ENCODE data around the gene CEL. TPM values are rescaled to one million over a fixed set of nuclear protein-coding genes. Genes with fewer than 3 reads are reported as not detected.

Gene CEL
- total RNA-seq, 1 experiment from 2014 or later: 3.6 TPM

- no peak overlapping the region for H3K56ac ChIP-seq (ENCODE audit: insufficient read length, low read depth, low read length)
- no peak overlapping the region for H3K18ac ChIP-seq (ENCODE audit: insufficient read length, low read depth, low read length)
- Mint-ChIP-seq H3K27me3 (ENCODE audit: low read depth) (peaks cover 10% of the 10 kb centered on the region), H3K4me3 (no peak overlapping the region), H3K4me1 (peaks cover 19% of the 10 kb centered on the region in 2 experiments), H3K36me3 (ENCODE audit: insufficient read depth in 1 of 3, low read depth in 3 of 3) (peaks cover 0 to 2% (median 0%) of the 10 kb centered on the region in 3 experiments; a peak in 2 of 7 replicates), H3K9me3 (no peaks in the 10 kb centered on the region), H3K27ac (no peak overlapping the region)
- H2BK12ac ChIP-seq (ENCODE audit: insufficient read length, low read depth, low read length): no peak overlapping the region
- no peak overlapping the region for H4K91ac ChIP-seq (ENCODE audit: insufficient read length, low read depth, low read length)
- no CpG with 5 or more reads among the region's 14 CpGs for WGBS (ENCODE audit: extremely low coverage, insufficient read length, low lambda C conversion rate)
- H2AFZ ChIP-seq (ENCODE audit: low read length): no peak overlapping the region
- no peak overlapping the region for H2BK120ac ChIP-seq (ENCODE audit: low read depth, low read length, poor library complexity, severe bottlenecking)
- H4K20me1 ChIP-seq (ENCODE audit: control insufficient read depth, insufficient read depth, insufficient read length): no peaks in the 10 kb centered on the region
- no peak overlapping the region for H2BK5ac ChIP-seq (ENCODE audit: insufficient read length, low read length)
- TF ChIP-seq CTCF (conservative IDR thresholded peaks at IDR 0.05): no peak
- no peak overlapping the region for H4K5ac ChIP-seq (ENCODE audit: insufficient read length, low read depth, low read length)
- H3T11ph ChIP-seq (ENCODE audit: low read length): no peak overlapping the region
- no peaks in the 10 kb centered on the region for H3K27me3 ChIP-seq (ENCODE audit: insufficient read depth, low read length)
- no peak overlapping the region for H2BK15ac ChIP-seq (ENCODE audit: low read depth, low read length)
- no peak overlapping the region for H3K14ac ChIP-seq (ENCODE audit: insufficient read depth, low read length)
- no peak overlapping the region for H2BK20ac ChIP-seq (ENCODE audit: low read depth, low read length, poor library complexity, severe bottlenecking)
- H3K4me1 ChIP-seq (ENCODE audit: insufficient read depth, low read length): no peaks in the 10 kb centered on the region; the same call in 1 of the 2 replicates
- no peaks in the 10 kb centered on the region for H3K79me1 ChIP-seq (ENCODE audit: insufficient read depth, low read depth, low read length, poor library complexity, severe bottlenecking)
- no peak overlapping the region for H3K9ac ChIP-seq (ENCODE audit: extremely low read depth, insufficient read length, low read length)
- no peak overlapping the region for H3K27ac ChIP-seq (ENCODE audit: insufficient read length, low read depth, low read length)
- no peaks in the 10 kb centered on the region for H3K23me2 ChIP-seq (ENCODE audit: insufficient read length, low read depth, low read length, poor library complexity, severe bottlenecking)
- H3K9me3 ChIP-seq (ENCODE audit: control insufficient read depth, low read depth, low read length): no peaks in the 10 kb centered on the region
- no peak overlapping the region for H3K23ac ChIP-seq (ENCODE audit: insufficient read length, low read depth, low read length)
- no peaks in the 10 kb centered on the region for H3K79me2 ChIP-seq (ENCODE audit: insufficient read depth, low read length)
- DNase-seq: no peak
- H4K8ac ChIP-seq (replicated peaks; ENCODE audit: insufficient read length, low read depth, low read length): no peak overlapping the region
- no peak overlapping the region for H3K4ac ChIP-seq (ENCODE audit: low read depth, low read length)
- H2AK5ac ChIP-seq (ENCODE audit: insufficient read length, low read length): no peak overlapping the region
- H3K4me2 ChIP-seq (ENCODE audit: insufficient read depth, insufficient read length, low read length): no peak overlapping the region
These were observed 16.7 kb downstream of the CEL start for GRCh38 chr9:133078486-133078885.
